K562 (cell line): ENCODE data around the gene ACCSL. TPM values are rescaled to one million over a fixed set of nuclear protein-coding genes. Genes with fewer than 3 reads are reported as not detected.

Source experiments
- ATAC-seq: fragments of 200-7000 bp; cut with Tn5 transposase; 3 replicates; pipeline ENCODE4 v1.9.1; 2020; ENCODE audit warnings: moderate library complexity
- BruUV-seq: library from RNA; stranded (reverse); fragments of 400-500 nt; replicated peaks from 2 replicates; lab custom pipeline; 2021; lab: Mats Ljungman, UMichigan
- CTCF ChIA-PET: fragments of 300-600 bp; formaldehyde crosslinking; extraction: SDS; loops from one replicate; lab custom pipeline; 2021; ENCODE audit warnings: low intra/inter-chr PET ratio; lab: Yijun Ruan, JAX
- POLR2A ChIA-PET: fragments of 300-600, 350-650 bp; sonication (Branson Sonifier 250); formaldehyde crosslinking; extraction: SDS; loops from one replicate; lab custom pipeline; 2021; ENCODE audit warnings: antibody characterized with exemption, inconsistent platforms; lab: Yijun Ruan, JAX
- DNase-seq, 4 experiments: peaks; one replicate each; pipeline versions ENCODE4 v3.0.0 to v3.0.0-alpha.2; 2011 to 2018; ENCODE audit warnings: low spot score in 3 of 4, mixed read lengths in 3 of 4; ENCODE audit errors: extremely low read depth in 1 of 4
- FAIRE-seq: peaks from 2 replicates; lab custom pipeline; 2011; peaks lifted over from hg19 to GRCh38; lab: Jason Lieb, UNC
- H2AFZ ChIP-seq: 2 replicates; pipeline ENCODE4 v1.6.0; 2011; ENCODE audit warnings: low read depth, low read length, control low read depth, inconsistent platforms
- H3K27ac ChIP-seq: fragments of 200-600 bp; 3 replicates; pipeline ENCODE4 v1.8.0; 2011; ENCODE audit warnings: low read depth, mild to moderate bottlenecking, control low read depth, inconsistent platforms, low read length, moderate library complexity, mixed read lengths; ENCODE audit errors: extremely low read depth
- H3K27me3 ChIP-seq, 2 experiments: fragments of 300-600 bp in 1 of 2; 2 replicates in 1 of 2; 3 replicates in 1 of 2; pipeline versions ENCODE4 v1.6.0 to v1.8.0; 2011; ENCODE audit warnings: inconsistent platforms in 2 of 2, low read length in 2 of 2, mild to moderate bottlenecking in 1 of 2, mixed read lengths in 1 of 2, moderate library complexity in 1 of 2; ENCODE audit not compliant: control insufficient read depth in 2 of 2, insufficient read depth in 2 of 2
- H3K36me3 ChIP-seq: fragments of 300-600 bp; 3 replicates; pipeline ENCODE4 v1.8.0; 2011; ENCODE audit warnings: mild to moderate bottlenecking, low read length, inconsistent platforms; ENCODE audit not compliant: control insufficient read depth, insufficient read depth
- H3K4me1 ChIP-seq, 2 experiments: fragments of 200-600 bp in 1 of 2; replicated peaks in 1 of 2; 2 replicates in 1 of 2; 3 replicates in 1 of 2; pipeline versions ENCODE4 v1.5.1 to v1.8.0; 2011; ENCODE audit warnings: inconsistent platforms in 2 of 2, low read length in 2 of 2, mild to moderate bottlenecking in 1 of 2, mixed read lengths in 1 of 2, moderate library complexity in 1 of 2; ENCODE audit not compliant: control insufficient read depth in 2 of 2, insufficient read depth in 2 of 2
- H3K4me2 ChIP-seq: 2 replicates; pipeline ENCODE4 v1.6.1; 2011; ENCODE audit warnings: low read length, control low read depth, inconsistent platforms, mixed read lengths; ENCODE audit not compliant: insufficient read depth
- H3K4me3 ChIP-seq: fragments of 200-600 bp; sonication (generic), shearing (Covaris generic); 2 replicates; pipeline ENCODE4 v1.5.1; 2016; ENCODE audit warnings: control low read depth, inconsistent platforms
- H3K79me2 ChIP-seq: fragments of 200-600 bp; 3 replicates; pipeline ENCODE4 v1.8.0; 2011; ENCODE audit warnings: low read length, inconsistent platforms; ENCODE audit not compliant: control insufficient read depth, insufficient read depth
- H3K9ac ChIP-seq, 2 experiments: 2 replicates each; pipeline versions ENCODE4 v1.6.0 to v1.6.1; 2011; ENCODE audit warnings: low read depth in 2 of 2, low read length in 2 of 2, control low read depth in 1 of 2, inconsistent platforms in 1 of 2, mild to moderate bottlenecking in 1 of 2, mixed read lengths in 1 of 2; ENCODE audit not compliant: insufficient read depth in 1 of 2
- H3K9me1 ChIP-seq: one replicate; pipeline ENCODE4 v1.6.0; 2011; ENCODE audit warnings: inconsistent platforms, mild to moderate bottlenecking, low read length, moderate library complexity; ENCODE audit not compliant: control insufficient read depth, insufficient read depth
- H3K9me3 ChIP-seq: replicated peaks from 2 replicates; pipeline ENCODE4 v1.5.1; 2011; ENCODE audit warnings: low read depth, low read length, inconsistent platforms; ENCODE audit not compliant: control insufficient read depth, insufficient read depth
- H4K20me1 ChIP-seq: replicated peaks from 2 replicates; pipeline ENCODE4 v1.6.1; 2011; ENCODE audit warnings: low read length, inconsistent platforms, mixed read lengths; ENCODE audit not compliant: control insufficient read depth, insufficient read depth
- EWSR1 ChIP-seq: fragments of 450-650 bp; IDR thresholded peaks from 2 replicates; pipeline ENCODE4 v1.6.1; 2018; ENCODE audit warnings: borderline replicate concordance, mild to moderate bottlenecking, low read depth, moderate library complexity; ENCODE audit not compliant: partially characterized antibody
- KAT7 ChIP-seq: sonication (generic); formaldehyde crosslinking; IDR thresholded peaks from 2 replicates; pipeline ENCODE4 v1.8.0; 2022; ENCODE audit warnings: missing genetic modification reagents, mild to moderate bottlenecking, borderline replicate concordance
- NFIC ChIP-seq: fragments of 450-650 bp; IDR thresholded peaks from 2 replicates; pipeline ENCODE4 v1.6.1; 2017; ENCODE audit warnings: mild to moderate bottlenecking, inconsistent platforms
- NFXL1 ChIP-seq: fragments of 450-650 bp; formaldehyde crosslinking; IDR thresholded peaks from 2 replicates; pipeline ENCODE4 v1.4.0; 2021; ENCODE audit warnings: mild to moderate bottlenecking
- NFYB ChIP-seq: IDR thresholded peaks from 2 replicates; pipeline ENCODE4 v1.6.1; 2011; ENCODE audit warnings: mild to moderate bottlenecking, moderate library complexity; ENCODE audit not compliant: insufficient read length; ENCODE audit errors: extremely low read depth
- POLR2H ChIP-seq: IDR thresholded peaks from 2 replicates; pipeline ENCODE4 v1.6.1; 2016; ENCODE audit warnings: missing genetic modification characterization, low read depth, mild to moderate bottlenecking, control low read depth, missing compliant biosample characterization, moderate library complexity
- PPARD ChIP-seq: fragments of 250-450 bp; sonication (Bioruptor Pico); IDR thresholded peaks from 2 replicates; pipeline ENCODE4 v1.8.0; 2022; ENCODE audit warnings: inconsistent platforms, mild to moderate bottlenecking, moderate library complexity
- RAD51 ChIP-seq: fragments of 450-650 bp; IDR thresholded peaks from 2 replicates; pipeline ENCODE4 v1.7.1; 2016; ENCODE audit warnings: low read depth, mild to moderate bottlenecking, borderline replicate concordance
- SIRT6 ChIP-seq: IDR thresholded peaks from one replicate; pipeline ENCODE4 v1.6.1; 2012; ENCODE audit warnings: low read depth, mild to moderate bottlenecking, control low read depth, inconsistent platforms, low read length, moderate library complexity
- ZNF311 ChIP-seq: fragments of 250-450 bp; sonication (Bioruptor Pico); IDR thresholded peaks from 2 replicates; pipeline ENCODE4 v1.4.0; 2020; ENCODE audit warnings: mild to moderate bottlenecking, moderate library complexity
- ZNF41 ChIP-seq: fragments of 250-450 bp; sonication (Bioruptor Pico); conservative IDR thresholded peaks from 2 replicates; pipeline ENCODE4 v1.4.0; 2020; ENCODE audit warnings: mild to moderate bottlenecking
- ZNF696 ChIP-seq: fragments of 250-450 bp; sonication (Bioruptor Pico); conservative IDR thresholded peaks from 2 replicates; pipeline ENCODE4 v1.4.0; 2020; ENCODE audit warnings: mild to moderate bottlenecking, moderate library complexity
- WGBS: fragments of 100-300 bp; shearing (Covaris generic); methylation state at CpG from one replicate; pipeline ENCODE4 v1.1.6; 2016; ENCODE audit warnings: low coverage, mixed read lengths; ENCODE audit not compliant: insufficient coverage; ENCODE audit errors: missing lambda C conversion rate; 5-methylcytosine and 5-hydroxymethylcytosine counted together
- in situ Hi-C: fragments of 300-500 bp; cut with MboI; formaldehyde crosslinking; loops from 4 replicates; pipeline ENCODE4 v1.15.0; 2018; ENCODE audit warnings: inconsistent platforms, mixed read lengths
- intact Hi-C: fragments of 100-400 bp; cut with micrococcal nuclease; formaldehyde crosslinking; loops from 2 replicates; pipeline ENCODE4 v1.14.2; 2022
- polyA plus RNA-seq, 8 experiments: library from polyadenylated mRNA; depleted of rRNA in 4 of 8; stranded (reverse) in 5 of 8; unstranded in 3 of 8; fragments of >200 nt; fragmentation: Nextera tagmentation in 2 of 8; fragmentation: Illumina TruSeq in 1 of 8; extraction: Ambion mirVana in 2 of 8; extraction: Trizol in 1 of 8; gene quantifications; 2 replicates each; pipeline versions ENCODE4 v1.2.1 to v1.2.3, GENCODE V29; 2011 to 2014; ENCODE audit warnings: inconsistent platforms in 1 of 8, missing spikeins in 1 of 8
- total RNA-seq, 7 experiments: library from RNA; depleted of rRNA in 6 of 7; stranded (reverse); fragments of >200 nt in 6 of 7; fragmentation: Illumina TruSeq in 2 of 7; extraction: Trizol in 2 of 7; gene quantifications; 2 replicates each; pipeline versions ENCODE4 v1.2.1 to v1.2.3, GENCODE V29; 2011 to 2021; ENCODE audit warnings: low replicate concordance in 1 of 7
- TF ChIP-seq, protein P1 (sequence below): sonication (generic); formaldehyde crosslinking; IDR thresholded peaks from 2 replicates; pipeline ENCODE4 v1.5.0; 2020; ENCODE audit warnings: missing genetic modification reagents
- TF ChIP-seq, protein P2 (sequence below): fragments of 450-650 bp; formaldehyde crosslinking; IDR thresholded peaks from 2 replicates; pipeline ENCODE4 v1.4.0; 2020; ENCODE audit warnings: mild to moderate bottlenecking, moderate library complexity
- TF ChIP-seq, protein P3 (sequence below), 2 experiments: fragments of 450-650 bp in 1 of 2; sonication (generic) in 1 of 2; formaldehyde crosslinking in 1 of 2; IDR thresholded peaks in 1 of 2; conservative IDR thresholded peaks in 1 of 2; 2 replicates each; pipeline versions ENCODE4 v1.6.1 to v1.8.1; 2016 to 2023; ENCODE audit warnings: mild to moderate bottlenecking in 2 of 2, moderate library complexity in 2 of 2, inconsistent platforms in 1 of 2, missing genetic modification reagents in 1 of 2

The ACCSL gene
- total and polyA plus RNA-seq, 9 of the 15 experiments (the other 6 are each of a cell fraction or from before 2014, with no cell fraction given) = not detected

DNA sequence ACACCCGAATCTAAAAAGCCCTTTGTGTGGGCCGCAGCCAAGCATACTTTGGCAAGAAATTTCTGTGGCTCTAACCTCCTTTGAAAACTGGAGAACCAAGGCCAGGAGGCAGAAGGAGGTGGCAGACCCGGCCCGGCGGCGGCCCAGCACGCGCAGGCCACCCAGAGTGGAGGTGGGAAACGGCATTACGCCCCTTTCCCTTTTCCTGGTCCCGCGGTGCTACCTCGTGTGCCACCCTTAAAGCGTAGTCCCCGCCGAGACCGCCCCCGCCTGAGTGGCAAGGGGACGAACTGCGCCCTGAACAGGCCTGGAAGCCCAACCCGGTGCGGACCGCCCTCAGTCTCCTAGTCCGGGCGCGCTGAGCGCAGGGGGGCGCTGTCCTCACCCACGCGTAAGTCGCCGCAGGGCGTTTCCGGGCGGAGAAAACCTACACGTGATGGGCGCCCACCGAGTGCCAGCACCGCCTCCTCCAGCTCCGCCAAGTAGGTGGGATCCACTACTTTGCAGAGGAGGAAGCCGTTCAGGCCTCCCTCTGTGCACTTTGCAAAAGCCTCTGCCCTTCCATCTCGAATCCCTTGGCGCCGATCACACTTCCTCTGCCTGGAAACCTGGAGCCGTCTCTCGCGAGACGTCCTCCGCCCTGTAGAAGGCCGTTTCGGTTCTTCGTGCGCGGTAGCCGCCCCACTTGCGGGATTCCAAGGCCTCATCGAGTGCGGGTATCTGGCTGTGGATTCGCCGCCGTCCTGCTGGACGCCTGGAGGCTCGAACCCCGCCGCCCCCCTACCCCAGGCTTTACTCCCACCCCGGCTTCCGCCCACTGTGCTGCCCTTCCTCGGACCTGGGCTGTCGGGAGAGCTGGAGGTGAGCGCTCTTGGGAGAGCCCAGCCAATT is 18.3 kb downstream of the ACCSL start, which contains the start of gene ACCS (continued):
- TF ChIP-seq, protein P1, sequence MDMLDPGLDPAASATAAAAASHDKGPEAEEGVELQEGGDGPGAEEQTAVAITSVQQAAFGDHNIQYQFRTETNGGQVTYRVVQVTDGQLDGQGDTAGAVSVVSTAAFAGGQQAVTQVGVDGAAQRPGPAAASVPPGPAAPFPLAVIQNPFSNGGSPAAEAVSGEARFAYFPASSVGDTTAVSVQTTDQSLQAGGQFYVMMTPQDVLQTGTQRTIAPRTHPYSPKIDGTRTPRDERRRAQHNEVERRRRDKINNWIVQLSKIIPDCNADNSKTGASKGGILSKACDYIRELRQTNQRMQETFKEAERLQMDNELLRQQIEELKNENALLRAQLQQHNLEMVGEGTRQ (CRISPR knock-in tag) = peak; percentile 91
- TF ChIP-seq RAD51 (peak; percentile 81), ZNF311 (CRISPR knock-in tag) (no peak), NFXL1 (CRISPR knock-in tag) (no peak)
- TF ChIP-seq, all 486 proteins: peak for 172

DNA sequence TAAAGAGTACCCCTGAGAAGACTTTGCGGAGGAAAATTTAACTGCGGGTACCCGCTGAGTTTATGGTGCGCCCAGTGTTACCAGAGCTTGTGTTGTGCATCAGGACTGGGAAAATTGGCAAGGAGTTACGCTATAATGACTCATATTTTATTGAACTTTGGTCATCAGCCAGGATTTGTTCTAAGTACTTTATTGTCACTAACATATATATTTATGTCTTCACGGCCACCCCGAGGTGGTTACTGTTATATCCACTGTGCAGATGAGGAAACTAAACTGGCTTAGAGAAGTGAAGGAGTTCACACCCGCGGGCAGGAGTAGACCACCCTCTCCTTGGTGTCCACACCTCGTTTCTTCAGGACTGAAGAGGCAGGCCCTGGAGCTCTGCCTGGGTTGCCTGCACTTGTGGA is 19.0 kb downstream of the ACCSL start:
- Histone ChIP-seq H3K4me1 (peaks cover 10 to 22% of the 10 kb centered on the region in 2 experiments; a peak in 4 of 5 replicates), H3K9ac (peak overlapping the region; percentile 72 to 94), H3K27ac (peak overlapping the region; percentile 72), H3K4me3 (peak overlapping the region; percentile 55), H3K36me3 (peaks cover 26% of the 10 kb centered on the region), H3K9me3 (no peaks in the 10 kb centered on the region), H3K4me2 (peak overlapping the region; percentile 82), H2AFZ (peak overlapping the region; percentile 83), H3K27me3 (no peaks in the 10 kb centered on the region), H3K79me2 (peaks cover 16% of the 10 kb centered on the region; the same call in 2 of the 3 replicates), H4K20me1 (no peaks in the 10 kb centered on the region), H3K9me1 (no peaks in the 10 kb centered on the region)
- TSS peak; percentile 66 for BruUV-seq
- WGBS = 3% methylated on average over 10 of the region's 10 CpGs
- ChIA-PET CTCF (interaction anchor here (0.6 kb wide), 1 partner anchor 22 kb away, joined by 3 read pairs; no protein-coding TSS in a partner anchor), POLR2A (interaction anchor here (0.6 to 1.4 kb wide), 4 partner anchors 8 to 1816 kb away, joined by 3 read pairs; partner anchors contain the start of gene ACCSL)
- DNase-seq = peak in 3 of 4 experiments; percentile 23 to 30 (median 23)
- ATAC-seq = peak; percentile 17
- intact Hi-C loops (loop anchor here (10.0 kb wide), 1 partner anchor 122 kb away; the partner anchor contains the start of gene C11orf96), in situ Hi-C loops (no loop called here)
- FAIRE-seq = no peak
- TF ChIP-seq ZNF41 (CRISPR knock-in tag) (no peak), POLR2H (tag) (no peak), EWSR1 (no peak), NFYB (no peak), SIRT6 (no peak), ZNF696 (no peak), NFIC (peak; percentile 52; the same call in 1 of the 2 replicates), PPARD (CRISPR knock-in tag) (no peak), KAT7 (CRISPR knock-in tag) (0 out of 2 replicates have a peak, but pooled peaks have one; percentile 19)
- TF ChIP-seq, protein P2, sequence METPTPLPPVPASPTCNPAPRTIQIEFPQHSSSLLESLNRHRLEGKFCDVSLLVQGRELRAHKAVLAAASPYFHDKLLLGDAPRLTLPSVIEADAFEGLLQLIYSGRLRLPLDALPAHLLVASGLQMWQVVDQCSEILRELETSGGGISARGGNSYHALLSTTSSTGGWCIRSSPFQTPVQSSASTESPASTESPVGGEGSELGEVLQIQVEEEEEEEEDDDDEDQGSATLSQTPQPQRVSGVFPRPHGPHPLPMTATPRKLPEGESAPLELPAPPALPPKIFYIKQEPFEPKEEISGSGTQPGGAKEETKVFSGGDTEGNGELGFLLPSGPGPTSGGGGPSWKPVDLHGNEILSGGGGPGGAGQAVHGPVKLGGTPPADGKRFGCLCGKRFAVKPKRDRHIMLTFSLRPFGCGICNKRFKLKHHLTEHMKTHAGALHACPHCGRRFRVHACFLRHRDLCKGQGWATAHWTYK (CRISPR knock-in tag) = no peak
- TF ChIP-seq, protein P3, sequence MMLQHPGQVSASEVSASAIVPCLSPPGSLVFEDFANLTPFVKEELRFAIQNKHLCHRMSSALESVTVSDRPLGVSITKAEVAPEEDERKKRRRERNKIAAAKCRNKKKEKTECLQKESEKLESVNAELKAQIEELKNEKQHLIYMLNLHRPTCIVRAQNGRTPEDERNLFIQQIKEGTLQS (IDR thresholded peaks at IDR 0.05) = peak; percentile 74
- TF ChIP-seq, protein P3 (CRISPR knock-in tag; conservative IDR thresholded peaks at IDR 0.05) = no peak
